Tibial artery (tissue), 4 donors: ENCODE data around the gene WDR48.
A peak's percentile ranks its signal among the peaks of the same experiment; 100 is the strongest.

Experiments used
- DNase-seq, 2 donors: peaks; one replicate each; pipeline ENCODE4 v3.0.0-alpha.2; 2019
- H3K27ac ChIP-seq, 2 donors: fragments of 200-600 bp; sonication (generic) in 1 of 2; 1 replicate in 1 of 2; 2 replicates in 1 of 2; pipeline ENCODE4 v1.5.1; 2018 to 2019; ENCODE audit warnings: mild to moderate bottlenecking in 1 of 2
- H3K27me3 ChIP-seq, 2 donors: fragments of 200-600 bp; sonication (generic) in 1 of 2; one replicate each; pipeline versions ENCODE4 v1.5.1 to v1.6.0; 2016 to 2019
- H3K36me3 ChIP-seq, 3 donors: fragments of 200-600 bp; sonication (generic) in 2 of 3; one replicate each; pipeline ENCODE4 v1.5.1; 2016 to 2019; ENCODE audit warnings: mild to moderate bottlenecking in 2 of 3
- H3K4me1 ChIP-seq, 4 donors: fragments of 200-600 bp; sonication (generic) in 2 of 4; 1 replicate in 3 of 4; 2 replicates in 1 of 4; pipeline ENCODE4 v1.5.1; 2016 to 2019
- H3K4me3 ChIP-seq, 2 donors: fragments of 200-600 bp; sonication (generic) in 1 of 2; 1 replicate in 1 of 2; 2 replicates in 1 of 2; pipeline ENCODE4 v1.5.1; 2018 to 2019; ENCODE audit warnings: mild to moderate bottlenecking in 2 of 2
- H3K9me3 ChIP-seq, 3 donors: fragments of 200-600 bp; sonication (generic) in 1 of 3; one replicate each; pipeline ENCODE4 v1.5.1; 2016 to 2019
- intact Hi-C: fragments of 100-400 bp; cut with DNase I; formaldehyde crosslinking; loops from one replicate; pipeline ENCODE4 v1.15.0; 2023; ENCODE audit warnings: low total_unique reads
- TF ChIP-seq, protein P1 (sequence below), 2 experiments: fragments of 200-600 bp in 1 of 2; fragments of 450-650 bp in 1 of 2; IDR thresholded peaks; one replicate each; pipeline ENCODE4 v1.5.1; 2017 to 2019; ENCODE audit warnings: antibody characterized with exemption in 2 of 2, mild to moderate bottlenecking in 1 of 2, moderate library complexity in 1 of 2

WDR48 gene

DNA sequence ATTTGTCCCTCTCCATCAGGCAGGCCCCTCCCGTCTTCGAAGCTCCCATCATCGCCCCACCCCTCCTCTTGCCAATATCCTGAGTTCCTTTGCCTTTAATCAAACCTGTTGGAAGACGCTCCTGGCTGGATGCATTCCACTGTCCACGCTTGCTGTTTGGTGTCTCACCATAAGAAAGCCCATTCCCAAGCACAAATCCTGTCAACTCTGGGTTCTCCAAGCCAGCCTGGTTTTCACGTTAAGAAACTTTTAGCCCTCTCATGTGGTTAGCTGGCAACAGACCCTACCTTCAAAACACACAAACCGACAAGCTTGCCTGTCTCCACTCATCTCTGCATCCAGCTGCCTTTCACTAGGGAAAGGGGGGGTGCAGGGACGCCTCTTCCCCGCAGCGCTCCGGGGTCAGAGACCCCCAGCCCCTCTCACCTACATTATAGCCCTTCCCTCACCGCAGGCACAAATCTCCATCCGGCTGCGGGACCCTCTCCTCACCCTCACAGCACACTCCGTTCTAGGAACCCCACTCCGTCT, 54.5 kb downstream of the WDR48 start:
- no peak for DNase-seq
- H3K4me1 ChIP-seq: peaks cover 0 to 54% (median 43%) of the 10 kb centered on the region in 4 donors
- TF ChIP-seq, protein P1, sequence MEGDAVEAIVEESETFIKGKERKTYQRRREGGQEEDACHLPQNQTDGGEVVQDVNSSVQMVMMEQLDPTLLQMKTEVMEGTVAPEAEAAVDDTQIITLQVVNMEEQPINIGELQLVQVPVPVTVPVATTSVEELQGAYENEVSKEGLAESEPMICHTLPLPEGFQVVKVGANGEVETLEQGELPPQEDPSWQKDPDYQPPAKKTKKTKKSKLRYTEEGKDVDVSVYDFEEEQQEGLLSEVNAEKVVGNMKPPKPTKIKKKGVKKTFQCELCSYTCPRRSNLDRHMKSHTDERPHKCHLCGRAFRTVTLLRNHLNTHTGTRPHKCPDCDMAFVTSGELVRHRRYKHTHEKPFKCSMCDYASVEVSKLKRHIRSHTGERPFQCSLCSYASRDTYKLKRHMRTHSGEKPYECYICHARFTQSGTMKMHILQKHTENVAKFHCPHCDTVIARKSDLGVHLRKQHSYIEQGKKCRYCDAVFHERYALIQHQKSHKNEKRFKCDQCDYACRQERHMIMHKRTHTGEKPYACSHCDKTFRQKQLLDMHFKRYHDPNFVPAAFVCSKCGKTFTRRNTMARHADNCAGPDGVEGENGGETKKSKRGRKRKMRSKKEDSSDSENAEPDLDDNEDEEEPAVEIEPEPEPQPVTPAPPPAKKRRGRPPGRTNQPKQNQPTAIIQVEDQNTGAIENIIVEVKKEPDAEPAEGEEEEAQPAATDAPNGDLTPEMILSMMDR (IDR thresholded peaks at IDR 0.05): no peak

GRCh38 chr3:39106851-39107387, 55.1 kb downstream of the WDR48 start:
- TF ChIP-seq, protein P1 (IDR thresholded peaks at IDR 0.05): no peak
- no peaks in the 10 kb centered on the region for H3K27me3 ChIP-seq
- peak overlapping the region; percentile 79 to 82 for H3K4me3 ChIP-seq
- peak overlapping the region; percentile 97 to 98 for H3K27ac ChIP-seq
- DNase-seq: peak; percentile 48 to 78
- intact Hi-C loops: loop anchor here (5.0 kb wide), 1 partner anchor 80 kb away; no protein-coding TSS in a partner anchor
- H3K36me3 ChIP-seq: peaks cover 0 to 26% (median 0%) of the 10 kb centered on the region in 3 donors
- H3K9me3 ChIP-seq: no peaks in the 10 kb centered on the region
- H3K4me1 ChIP-seq: peaks cover 0 to 54% (median 43%) of the 10 kb centered on the region in 4 donors

More for the DNA sequence above, 54.5 kb downstream of the WDR48 start:
- Histone ChIP-seq H3K9me3 (no peaks in the 10 kb centered on the region), H3K27me3 (no peaks in the 10 kb centered on the region), H3K27ac (peak overlapping the region; percentile 97 to 98), H3K4me3 (peak overlapping the region; percentile 79 to 82), H3K36me3 (peaks cover 0 to 21% (median 0%) of the 10 kb centered on the region in 3 donors)
- intact Hi-C loops: loop anchor here (5.0 kb wide), 1 partner anchor 81 kb away; no protein-coding TSS in a partner anchor

GRCh38 chr3:39107388-39108199, 55.8 kb downstream of the WDR48 start, which contains the start of the genes GORASP1 and TTC21A:
GORASP1 (minus strand) TSS chr3:39107627; CDS start chr3:39107541, 86 bp downstream.
TTC21A (plus strand) TSS chr3:39107680; CDS start chr3:39107838, 158 bp downstream.
- Histone ChIP-seq H3K4me1 (peaks cover 0 to 51% (median 41%) of the 10 kb centered on the region in 4 donors), H3K27ac (peak within 1 kb of the TSS; percentile 97 to 98), H3K36me3 (peaks cover 0 to 26% (median 0%) of the 10 kb centered on the region in 3 donors), H3K27me3 (no peaks in the 10 kb centered on the region), H3K4me3 (peak within 1 kb of the TSS; percentile 79 to 82), H3K9me3 (no peaks in the 10 kb centered on the region)
- TF ChIP-seq, protein P1 (IDR thresholded peaks at IDR 0.05): peak in 1 of 2 experiments; percentile 15
- intact Hi-C loops: loop anchor here (5.0 kb wide), 1 partner anchor 80 kb away; no protein-coding TSS in a partner anchor
- DNase-seq: peak; percentile 88 to 94

GRCh38 chr3:39108200-39108710, 56.4 kb downstream of the WDR48 start:
- Histone ChIP-seq H3K27ac (peak overlapping the region; percentile 97 to 98), H3K4me1 (peaks cover 0 to 44% (median 37%) of the 10 kb centered on the region in 4 donors), H3K9me3 (no peaks in the 10 kb centered on the region), H3K36me3 (peaks cover 0 to 23% (median 0%) of the 10 kb centered on the region in 3 donors), H3K27me3 (no peaks in the 10 kb centered on the region), H3K4me3 (peak overlapping the region; percentile 79 to 82)
- DNase-seq: peak in 1 of 2 donors; percentile 21
- intact Hi-C loops: loop anchor here (5.0 kb wide), 1 partner anchor 79 kb away; no protein-coding TSS in a partner anchor
- TF ChIP-seq, protein P1 (IDR thresholded peaks at IDR 0.05): no peak

- no peak overlapping the region for H3K27ac ChIP-seq
- TF ChIP-seq, protein P1 (IDR thresholded peaks at IDR 0.05): no peak
Measured at GRCh38 chr3:39109086-39109485, 57.3 kb downstream of the WDR48 start.

More at GRCh38 chr3:39109086-39109485, 57.3 kb downstream of the WDR48 start:
- DNase-seq: peak in 1 of 2 donors; percentile 12
- Histone ChIP-seq H3K4me3 (no peak overlapping the region), H3K9me3 (no peaks in the 10 kb centered on the region), H3K4me1 (peaks cover 0 to 36% (median 28%) of the 10 kb centered on the region in 4 donors), H3K36me3 (peaks cover 0 to 23% (median 0%) of the 10 kb centered on the region in 3 donors), H3K27me3 (no peaks in the 10 kb centered on the region)
- intact Hi-C loops: loop anchor here (5.0 kb wide), 1 partner anchor 78 kb away; no protein-coding TSS in a partner anchor
